Inferior parietal cortex (tissue), 1 donor: ENCODE data around the gene TLE2.

Experiments used
- DNase-seq: peaks from one replicate; pipeline ENCODE4 v3.0.0-alpha.2; 2016; ENCODE audit errors: extremely low spot score

TLE2 gene

GRCh38 chr19:3029065-3029923 is at the start of gene TLE2:
TLE2 (minus strand) TSS chr19:3029280; CDS start chr19:3028904, 376 bp downstream.
- DNase-seq: no peak

- DNase-seq: peak; percentile 52
Observed at GRCh38 chr19:3075605-3076431, 46.7 kb upstream of the TLE2 start.

GRCh38 chr19:3073931-3074595 is 45.0 kb upstream of the TLE2 start:
- no peak for DNase-seq

GRCh38 chr19:3073159-3073563 is 44.1 kb upstream of the TLE2 start:
- DNase-seq: no peak

GRCh38 chr19:3071768-3072167 is 42.7 kb upstream of the TLE2 start:
- DNase-seq: no peak

GRCh38 chr19:3068071-3068470 is 39.0 kb upstream of the TLE2 start:
- DNase-seq: no peak

GRCh38 chr19:3067563-3067962 is 38.5 kb upstream of the TLE2 start:
- no peak for DNase-seq

GRCh38 chr19:3066482-3067049 is 37.5 kb upstream of the TLE2 start:
- no peak for DNase-seq

GRCh38 chr19:3065675-3066357 is 36.7 kb upstream of the TLE2 start:
- DNase-seq: no peak

GRCh38 chr19:3064011-3064330 is 34.9 kb upstream of the TLE2 start:
- no peak for DNase-seq

- peak; percentile 36 for DNase-seq
Observed at GRCh38 chr19:3062165-3063105, 33.4 kb upstream of the TLE2 start, which contains the start of gene TLE5. TLE5 (minus strand) TSS chr19:3062495; CDS start chr19:3062200, 295 bp downstream.

GRCh38 chr19:3061182-3062161 is 32.4 kb upstream of the TLE2 start:
- no peak for DNase-seq

GRCh38 chr19:3060857-3061181 is 31.7 kb upstream of the TLE2 start:
- no peak for DNase-seq

- no peak for DNase-seq
Observed at GRCh38 chr19:3059653-3060052, 30.6 kb upstream of the TLE2 start.

GRCh38 chr19:3058821-3059314 is 29.8 kb upstream of the TLE2 start:
- no peak for DNase-seq

- no peak for DNase-seq
Observed at GRCh38 chr19:3058009-3058820, 29.1 kb upstream of the TLE2 start.

GRCh38 chr19:3057275-3057714 is 28.2 kb upstream of the TLE2 start:
- peak; percentile 30 for DNase-seq
